NB4 (cell line): ENCODE measurements around the gene GJA3.

ENCODE experiments used
- DNase-seq: peaks from one replicate; pipeline ENCODE4 v3.0.0; 2010; ENCODE audit warnings: low read depth
- H3K4me3 ChIP-seq: one replicate; pipeline ENCODE4 v1.5.1; 2011; ENCODE audit warnings: mild to moderate bottlenecking, low read depth, low read length, moderate library complexity
- CTCF ChIP-seq: IDR thresholded peaks from one replicate; pipeline ENCODE4 v1.5.1; 2012; ENCODE audit warnings: low read depth, low read length
- MAX ChIP-seq: IDR thresholded peaks from 2 replicates; pipeline ENCODE4 v1.6.1; 2011; ENCODE audit warnings: low read depth, low read length
- MYC ChIP-seq: IDR thresholded peaks from 2 replicates; pipeline ENCODE4 v1.6.1; 2011; ENCODE audit warnings: low read depth, low read length
- POLR2A ChIP-seq: IDR thresholded peaks from 2 replicates; pipeline ENCODE4 v1.6.1; 2011; ENCODE audit warnings: mild to moderate bottlenecking; ENCODE audit not compliant: insufficient read length; ENCODE audit errors: extremely low read depth

The GJA3 gene

GRCh38 chr13:20160306-20161274 lies at the start of gene GJA3:
TSS of gene GJA3 (minus strand) at chr13:20161052. CDS start at chr13:20143288, 17,764 bp downstream.
- no peak for TF ChIP-seq MAX
- TF ChIP-seq MYC: no peak
- TF ChIP-seq POLR2A: no peak
- TF ChIP-seq CTCF: no peak
- DNase-seq: peak; percentile 66
- peak within 1 kb of the TSS; percentile 53 for H3K4me3 ChIP-seq

- TF ChIP-seq CTCF (no peak), MYC (no peak), POLR2A (no peak), MAX (no peak)
- DNase-seq: no peak
- H3K4me3 ChIP-seq: no peak overlapping the region
Measured at GRCh38 chr13:20209948-20210347, 49.1 kb upstream of the GJA3 start.

GRCh38 chr13:20206698-20207235 lies 45.9 kb upstream of the GJA3 start:
- no peak overlapping the region for H3K4me3 ChIP-seq
- no peak for TF ChIP-seq MAX
- no peak for DNase-seq

- H3K4me3 ChIP-seq: no peak overlapping the region
- TF ChIP-seq MYC: no peak
- TF ChIP-seq POLR2A: no peak
- DNase-seq: no peak
Measured at GRCh38 chr13:20206065-20206697, 45.3 kb upstream of the GJA3 start.

GRCh38 chr13:20198781-20199180 lies 37.9 kb upstream of the GJA3 start:
- no peak overlapping the region for H3K4me3 ChIP-seq
- no peak for TF ChIP-seq MAX
- TF ChIP-seq MYC: no peak
- no peak for TF ChIP-seq CTCF
- TF ChIP-seq POLR2A: no peak
- no peak for DNase-seq

- peak; percentile 56 for DNase-seq
Measured at GRCh38 chr13:20197361-20197834, 36.5 kb upstream of the GJA3 start.

More at GRCh38 chr13:20197361-20197834, 36.5 kb upstream of the GJA3 start:
- TF ChIP-seq MAX: no peak
- TF ChIP-seq CTCF: peak; percentile 74
- no peak for TF ChIP-seq MYC
- no peak for TF ChIP-seq POLR2A
- no peak overlapping the region for H3K4me3 ChIP-seq
